D721Med (cell line): ENCODE results near the gene ADCY4.
A peak's percentile ranks its signal among the peaks of the same experiment; 100 is the strongest.

ENCODE experiments used
- DNase-seq: peaks from one replicate; pipeline ENCODE4 v3.0.0; 2011; ENCODE audit warnings: low spot score; ENCODE audit not compliant: insufficient read length
- FAIRE-seq: peaks from 2 replicates; lab custom pipeline; 2011; peaks lifted over from hg19 to GRCh38; lab: Jason Lieb, UNC
- CTCF ChIP-seq: IDR thresholded peaks from 2 replicates; pipeline ENCODE4 v1.5.1; 2012; ENCODE audit warnings: mild to moderate bottlenecking, control low read depth; ENCODE audit not compliant: insufficient read depth; ENCODE audit errors: missing control alignments

The ADCY4 gene

GRCh38 chr14:24278424-24278823 is 56.4 kb downstream of the ADCY4 start:
- DNase-seq (no peak), FAIRE-seq (no peak)
- no peak for TF ChIP-seq CTCF

GRCh38 chr14:24277606-24278321 is 57.1 kb downstream of the ADCY4 start:
- FAIRE-seq (no peak), DNase-seq (no peak)
- TF ChIP-seq CTCF, result no peak

- FAIRE-seq (no peak), DNase-seq (no peak)
- TF ChIP-seq CTCF, result no peak
Observed at GRCh38 chr14:24277071-24277470, 57.8 kb downstream of the ADCY4 start.

GRCh38 chr14:24274101-24274543 is 60.7 kb downstream of the ADCY4 start:
- DNase-seq, result no peak
- no peak for FAIRE-seq
- no peak for TF ChIP-seq CTCF

GRCh38 chr14:24273422-24273998 is 61.4 kb downstream of the ADCY4 start:
- DNase-seq (peak; percentile 60), FAIRE-seq (no peak)
- TF ChIP-seq CTCF, result peak; percentile 12

GRCh38 chr14:24272467-24272866 is 62.4 kb downstream of the ADCY4 start:
- FAIRE-seq, result no peak
- no peak for TF ChIP-seq CTCF
- no peak for DNase-seq

- TF ChIP-seq CTCF, result no peak
- FAIRE-seq (no peak), DNase-seq (no peak)
Observed at GRCh38 chr14:24271834-24272263, 63.0 kb downstream of the ADCY4 start.
